ENCODE measurements around the gene SLC4A2.

- TF ChIP-seq CTCF (IDR thresholded peaks at IDR 0.05) (no peak), POLR2A (IDR thresholded peaks at IDR 0.05) (no peak)
Measured at GRCh38 chr7:151103973-151104372, 44.6 kb downstream of the SLC4A2 start.
